ENCODE results near the gene PLPP4.

DNA sequence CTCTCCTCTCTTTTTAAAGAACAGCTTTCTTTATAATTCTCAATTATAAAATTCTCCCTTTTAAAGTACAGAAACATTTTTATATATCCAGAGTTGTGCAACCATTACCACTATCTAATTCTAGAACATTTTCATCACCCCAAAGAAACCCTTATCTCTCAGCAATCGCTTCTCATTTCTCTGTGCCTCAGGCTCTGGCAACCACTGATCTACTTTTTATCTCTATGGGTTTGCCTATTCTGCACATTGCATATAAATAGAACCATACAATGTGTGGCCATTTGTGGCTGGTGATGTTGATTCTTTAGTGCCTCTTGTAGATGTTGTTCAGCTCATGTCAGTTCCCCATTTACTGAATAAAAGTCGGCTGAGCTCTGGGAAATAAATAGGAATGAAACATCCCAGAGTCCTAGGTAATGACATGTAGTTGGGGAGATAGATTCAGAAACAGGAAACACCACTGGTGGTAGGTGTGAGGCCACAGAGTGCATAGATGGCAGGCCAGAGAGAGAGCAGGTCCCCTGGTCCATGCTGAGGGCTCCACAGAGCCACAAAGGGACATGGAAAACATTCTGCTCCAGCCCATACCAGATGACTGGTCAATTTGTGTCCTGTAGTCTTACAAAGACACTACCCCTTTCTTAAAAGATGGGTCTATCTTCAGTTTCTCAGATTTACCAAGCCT lies 126.5 kb downstream of the PLPP4 start:
- TF ChIP-seq, protein P1, sequence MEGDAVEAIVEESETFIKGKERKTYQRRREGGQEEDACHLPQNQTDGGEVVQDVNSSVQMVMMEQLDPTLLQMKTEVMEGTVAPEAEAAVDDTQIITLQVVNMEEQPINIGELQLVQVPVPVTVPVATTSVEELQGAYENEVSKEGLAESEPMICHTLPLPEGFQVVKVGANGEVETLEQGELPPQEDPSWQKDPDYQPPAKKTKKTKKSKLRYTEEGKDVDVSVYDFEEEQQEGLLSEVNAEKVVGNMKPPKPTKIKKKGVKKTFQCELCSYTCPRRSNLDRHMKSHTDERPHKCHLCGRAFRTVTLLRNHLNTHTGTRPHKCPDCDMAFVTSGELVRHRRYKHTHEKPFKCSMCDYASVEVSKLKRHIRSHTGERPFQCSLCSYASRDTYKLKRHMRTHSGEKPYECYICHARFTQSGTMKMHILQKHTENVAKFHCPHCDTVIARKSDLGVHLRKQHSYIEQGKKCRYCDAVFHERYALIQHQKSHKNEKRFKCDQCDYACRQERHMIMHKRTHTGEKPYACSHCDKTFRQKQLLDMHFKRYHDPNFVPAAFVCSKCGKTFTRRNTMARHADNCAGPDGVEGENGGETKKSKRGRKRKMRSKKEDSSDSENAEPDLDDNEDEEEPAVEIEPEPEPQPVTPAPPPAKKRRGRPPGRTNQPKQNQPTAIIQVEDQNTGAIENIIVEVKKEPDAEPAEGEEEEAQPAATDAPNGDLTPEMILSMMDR (IDR thresholded peaks at IDR 0.05): no peak
- TF ChIP-seq ZFX (IDR thresholded peaks at IDR 0.05; ENCODE audit: borderline replicate concordance): no peak
